Adrenal gland (tissue), 12 donors: ENCODE measurements around the gene SMAD9. TPM values are rescaled to one million over a fixed set of nuclear protein-coding genes. Genes with fewer than 3 reads are reported as not detected.

Experiments used
- DNase-seq, 7 donors: peaks; one replicate each; pipeline ENCODE4 v3.0.0-alpha.2; 2019 to 2020
- H3K27ac ChIP-seq, 5 donors: fragments of 200-600 bp; sonication (generic) in 4 of 5; 1 replicate in 3 of 5; 2 replicates in 2 of 5; pipeline versions ENCODE4 v1.5.1 to v1.8.0; 2016 to 2020; ENCODE audit warnings: mild to moderate bottlenecking in 1 of 5
- H3K27me3 ChIP-seq: fragments of 200-600 bp; 2 replicates; pipeline ENCODE4 v1.8.0; 2021
- H3K36me3 ChIP-seq, 2 donors: fragments of 200-600 bp; replicated peaks in 1 of 2; 1 replicate in 1 of 2; 2 replicates in 1 of 2; pipeline versions ENCODE4 v1.5.1 to v1.8.0; 2018 to 2022
- H3K4me1 ChIP-seq, 2 donors: fragments of 200-600 bp; replicated peaks in 1 of 2; 1 replicate in 1 of 2; 2 replicates in 1 of 2; pipeline versions ENCODE4 v1.5.1 to v1.8.0; 2018 to 2021
- H3K4me3 ChIP-seq, 4 donors: fragments of 200-600 bp; sonication (generic) in 3 of 4; one replicate each; pipeline ENCODE4 v1.5.1; 2016 to 2018
- H3K9me3 ChIP-seq, 3 donors: fragments of 200-600 bp; sonication (generic) in 1 of 3; replicated peaks in 1 of 3; 1 replicate in 2 of 3; 2 replicates in 1 of 3; pipeline versions ENCODE4 v1.5.1 to v1.8.0; 2016 to 2021
- CTCF ChIP-seq, 6 experiments: fragments of 450-650 bp in 4 of 6; fragments of 200-600 bp in 2 of 6; sonication (generic) in 1 of 6; IDR thresholded peaks; 1 replicate in 5 of 6; 2 replicates in 1 of 6; pipeline versions ENCODE4 v1.5.1 to v1.8.0; 2016 to 2021; ENCODE audit warnings: antibody characterized with exemption in 6 of 6, mild to moderate bottlenecking in 2 of 6, moderate library complexity in 1 of 6
- POLR2A ChIP-seq, 2 donors: fragments of 450-650 bp; IDR thresholded peaks; one replicate each; pipeline ENCODE4 v1.6.1; 2017; ENCODE audit warnings: antibody characterized with exemption in 2 of 2, mild to moderate bottlenecking in 2 of 2, moderate library complexity in 1 of 2
- WGBS, 4 donors: extraction: QIAGEN DNeasy Blood & Tissue Kit in 2 of 4; methylation state at CpG; one replicate each; pipeline versions ENCODE4 v1.1.5 to v1.1.7; 2013 to 2017; 5-methylcytosine and 5-hydroxymethylcytosine counted together
- intact Hi-C, 2 donors: fragments of 100-400 bp; cut with DNase I; formaldehyde crosslinking; loops; one replicate each; pipeline versions ENCODE4 v1.14.1 to v1.15.0; 2022 to 2023
- polyA plus RNA-seq, 3 donors: library from polyadenylated mRNA; stranded (reverse); fragments of 200-250 nt in 2 of 3; fragments of 350-450 nt in 1 of 3; fragmentation: Illumina TruSeq in 1 of 3; extraction: RNeasy Lipid Tissue Mini Kit (QIAGEN cat#74804) in 1 of 3; gene quantifications; one replicate each; pipeline ENCODE4 v1.2.3, GENCODE V29; 2013 to 2014
- total RNA-seq, 9 donors: library from RNA; depleted of rRNA in 4 of 9; stranded (reverse); fragments of >200 nt in 4 of 9; fragments of 120-200 nt in 1 of 9; fragmentation: NEBNext Ultra II Directional in 1 of 9; extraction: Animal tissue kit (Norgen Biotek cat#: 25700) in 1 of 9; gene quantifications; one replicate each; pipeline versions ENCODE4 v1.1.0 to v1.2.4, GENCODE V29; 2013 to 2023
- donor health status: healthy with polysubstance abuse.
- donor health status: Bipolar disorder and iron deficiency.
- donor health status: DM: yes; HTN: yes; CAD: no.
- donor health status: DM: no; HTN: no; CAD: no.
- donor health status: DM: no; HTN: no; CAD: no.
- donor health status: DM: yes; HTN: yes; CAD: no.

SMAD9 gene
- total and polyA plus RNA-seq, 12 donors, result 0.88 to 4.5 (median 3.1) TPM

- TF ChIP-seq POLR2A (IDR thresholded peaks at IDR 0.05) (no peak), CTCF (IDR thresholded peaks at IDR 0.05) (no peak)
- no peaks in the 10 kb centered on the region for H3K27me3 ChIP-seq
- 69 to 77% (median 75%) methylated on average over 2 of the region's 2 CpGs for WGBS, 4 donors
- intact Hi-C loops, result no loop called here
- no peak overlapping the region for H3K27ac ChIP-seq
- H3K4me3 ChIP-seq, result no peak overlapping the region
- no peak for DNase-seq
- no peaks in the 10 kb centered on the region for H3K9me3 ChIP-seq
- H3K4me1 ChIP-seq, result no peaks in the 10 kb centered on the region
- H3K36me3 ChIP-seq, result no peaks in the 10 kb centered on the region
Observed at GRCh38 chr13:36912973-36913372, 7.1 kb downstream of the SMAD9 start.

- Histone ChIP-seq H3K27ac (no peak overlapping the region), H3K4me1 (no peaks in the 10 kb centered on the region), H3K36me3 (no peaks in the 10 kb centered on the region), H3K9me3 (no peaks in the 10 kb centered on the region), H3K27me3 (no peaks in the 10 kb centered on the region), H3K4me3 (no peak overlapping the region)
- intact Hi-C loops, result no loop called here
- DNase-seq, result no peak
- no peak for TF ChIP-seq POLR2A (IDR thresholded peaks at IDR 0.05)
- TF ChIP-seq CTCF (IDR thresholded peaks at IDR 0.05), result no peak
Observed at GRCh38 chr13:36912369-36912768, 7.7 kb downstream of the SMAD9 start.

GRCh38 chr13:36910545-36910944 lies 9.5 kb downstream of the SMAD9 start:
- Histone ChIP-seq H3K36me3 (no peaks in the 10 kb centered on the region), H3K27ac (no peak overlapping the region), H3K4me1 (no peaks in the 10 kb centered on the region), H3K4me3 (no peak overlapping the region), H3K9me3 (no peaks in the 10 kb centered on the region), H3K27me3 (no peaks in the 10 kb centered on the region)
- DNase-seq, result no peak
- no peak for TF ChIP-seq CTCF (IDR thresholded peaks at IDR 0.05)
- no peak for TF ChIP-seq POLR2A (IDR thresholded peaks at IDR 0.05)
- intact Hi-C loops, result no loop called here
- 94 to 100% (median 100%) methylated on average over 1 of the region's 1 CpG for WGBS, 4 donors

- Histone ChIP-seq H3K4me1 (no peaks in the 10 kb centered on the region), H3K27me3 (no peaks in the 10 kb centered on the region), H3K4me3 (no peak overlapping the region), H3K27ac (no peak overlapping the region), H3K36me3 (no peaks in the 10 kb centered on the region), H3K9me3 (no peaks in the 10 kb centered on the region)
- WGBS, 4 donors, result 77 to 91% (median 87%) methylated on average over 2 of the region's 2 CpGs
- no peak for DNase-seq
- intact Hi-C loops, result no loop called here
- no peak for TF ChIP-seq POLR2A (IDR thresholded peaks at IDR 0.05)
- no peak for TF ChIP-seq CTCF (IDR thresholded peaks at IDR 0.05)
Observed at GRCh38 chr13:36907821-36908220, 12.2 kb downstream of the SMAD9 start.
